ENCODE measurements around the gene CYBA. TPM values are rescaled to one million over a fixed set of nuclear protein-coding genes. Genes with fewer than 3 reads are reported as not detected.

Gene CYBA
- total RNA-seq, 1 donor = 98.0 TPM

- no peak overlapping the region for H3K4me3 ChIP-seq (ENCODE audit: low read depth, low read length)
- no peak for TF ChIP-seq CTCF (IDR thresholded peaks at IDR 0.05; ENCODE audit: insufficient read depth, low read length)
- DNase-seq (ENCODE audit: low read depth) = no peak
These were observed 41.2 kb upstream of the CYBA start for GRCh38 chr16:88691924-88692560.

GRCh38 chr16:88691129-88691813 lies 40.4 kb upstream of the CYBA start:
- DNase-seq (ENCODE audit: low read depth) = no peak
- no peak overlapping the region for H3K4me3 ChIP-seq (ENCODE audit: low read depth, low read length)
- no peak for TF ChIP-seq CTCF (IDR thresholded peaks at IDR 0.05; ENCODE audit: insufficient read depth, low read length)

GRCh38 chr16:88690341-88691128 lies 39.7 kb upstream of the CYBA start:
- no peak for TF ChIP-seq CTCF (IDR thresholded peaks at IDR 0.05; ENCODE audit: insufficient read depth, low read length)
- H3K4me3 ChIP-seq (ENCODE audit: low read depth, low read length) = no peak overlapping the region
- no peak for DNase-seq (ENCODE audit: low read depth)

GRCh38 chr16:88688013-88688778 lies 37.3 kb upstream of the CYBA start:
- no peak overlapping the region for H3K4me3 ChIP-seq (ENCODE audit: low read depth, low read length)
- no peak for DNase-seq (ENCODE audit: low read depth)
- no peak for TF ChIP-seq CTCF (IDR thresholded peaks at IDR 0.05; ENCODE audit: insufficient read depth, low read length)

- DNase-seq (ENCODE audit: low read depth) = no peak
- H3K4me3 ChIP-seq (ENCODE audit: low read depth, low read length) = no peak overlapping the region
- TF ChIP-seq CTCF (IDR thresholded peaks at IDR 0.05; ENCODE audit: insufficient read depth, low read length) = no peak
These were observed 36.8 kb upstream of the CYBA start for GRCh38 chr16:88687676-88688012.

GRCh38 chr16:88687254-88687576 lies 36.4 kb upstream of the CYBA start:
- TF ChIP-seq CTCF (IDR thresholded peaks at IDR 0.05; ENCODE audit: insufficient read depth, low read length) = no peak
- no peak for DNase-seq (ENCODE audit: low read depth)
- H3K4me3 ChIP-seq (ENCODE audit: low read depth, low read length) = no peak overlapping the region

All from fibroblast of the aortic adventitia (primary cell).